GM18498 (cell line): ENCODE results near the gene ADIPOQ.
"Not testable (repeated sequence)": the region's sequence is repeated elsewhere in the genome, so short reads cannot be mapped to it uniquely, and the experiment has no call there.

Source experiments
- ATAC-seq: cut with Tn5 transposase; IDR thresholded peaks from one replicate; pipeline ENCODE4 v1.9.1; 2021; ENCODE audit warnings: mild to moderate bottlenecking, moderate library complexity; ENCODE audit not compliant: unreplicated experiment

ADIPOQ gene

GRCh38 chr3:186826410-186826975, 16.0 kb upstream of the ADIPOQ start:
- no peak for ATAC-seq

GRCh38 chr3:186826976-186827857, 15.3 kb upstream of the ADIPOQ start:
- peak; percentile 94 for ATAC-seq

GRCh38 chr3:186828340-186828739, 14.2 kb upstream of the ADIPOQ start:
- ATAC-seq = no peak

GRCh38 chr3:186831798-186832197, 10.7 kb upstream of the ADIPOQ start:
- ATAC-seq = no peak

GRCh38 chr3:186832276-186832675, 10.2 kb upstream of the ADIPOQ start:
- ATAC-seq = no peak

GRCh38 chr3:186839874-186840641, 2.5 kb upstream of the ADIPOQ start:
- ATAC-seq = no peak

- no peak for ATAC-seq
Measured at GRCh38 chr3:186841620-186842019, 890 bp upstream of the ADIPOQ start.

GRCh38 chr3:186843039-186843432, 526 bp downstream of the ADIPOQ start:
- no peak for ATAC-seq

GRCh38 chr3:186844908-186845307, 2.4 kb downstream of the ADIPOQ start:
- ATAC-seq = no peak

GRCh38 chr3:186845756-186846155, 3.2 kb downstream of the ADIPOQ start:
- no peak for ATAC-seq

GRCh38 chr3:186847437-186847836, 4.9 kb downstream of the ADIPOQ start:
- no peak for ATAC-seq

- no peak for ATAC-seq
Measured at GRCh38 chr3:186849374-186849975, 7.0 kb downstream of the ADIPOQ start.

GRCh38 chr3:186851835-186852234, 9.3 kb downstream of the ADIPOQ start:
- not testable (repeated sequence) for ATAC-seq

GRCh38 chr3:186852994-186853393, 10.5 kb downstream of the ADIPOQ start:
- no peak for ATAC-seq

GRCh38 chr3:186854146-186854545, 11.6 kb downstream of the ADIPOQ start:
- no peak for ATAC-seq

GRCh38 chr3:186854954-186855353, 12.4 kb downstream of the ADIPOQ start:
- ATAC-seq = no peak

- ATAC-seq = no peak
Measured at GRCh38 chr3:186857743-186858142, 15.2 kb downstream of the ADIPOQ start.

GRCh38 chr3:186865215-186865853, 22.8 kb downstream of the ADIPOQ start:
- ATAC-seq = not testable (repeated sequence)

GRCh38 chr3:186866095-186866494, 23.6 kb downstream of the ADIPOQ start:
- not testable (repeated sequence) for ATAC-seq

- no peak for ATAC-seq
Measured at GRCh38 chr3:186869253-186870100, 27.0 kb downstream of the ADIPOQ start.
